GM18505 (cell line): ENCODE data around the gene FUT3.
"Not testable (repeated sequence)": the region's sequence is repeated elsewhere in the genome, so short reads cannot be mapped to it uniquely, and the experiment has no call there.

ENCODE experiments used
- ATAC-seq: cut with Tn5 transposase; IDR thresholded peaks from one replicate; pipeline ENCODE4 v1.9.1; 2021; ENCODE audit not compliant: unreplicated experiment
- POLR2A ChIP-seq: IDR thresholded peaks from 4 replicates; pipeline ENCODE4 v1.6.1; 2011; ENCODE audit warnings: borderline replicate concordance; ENCODE audit not compliant: insufficient read depth, insufficient read length; ENCODE audit errors: extremely low read depth

FUT3 gene

DNA sequence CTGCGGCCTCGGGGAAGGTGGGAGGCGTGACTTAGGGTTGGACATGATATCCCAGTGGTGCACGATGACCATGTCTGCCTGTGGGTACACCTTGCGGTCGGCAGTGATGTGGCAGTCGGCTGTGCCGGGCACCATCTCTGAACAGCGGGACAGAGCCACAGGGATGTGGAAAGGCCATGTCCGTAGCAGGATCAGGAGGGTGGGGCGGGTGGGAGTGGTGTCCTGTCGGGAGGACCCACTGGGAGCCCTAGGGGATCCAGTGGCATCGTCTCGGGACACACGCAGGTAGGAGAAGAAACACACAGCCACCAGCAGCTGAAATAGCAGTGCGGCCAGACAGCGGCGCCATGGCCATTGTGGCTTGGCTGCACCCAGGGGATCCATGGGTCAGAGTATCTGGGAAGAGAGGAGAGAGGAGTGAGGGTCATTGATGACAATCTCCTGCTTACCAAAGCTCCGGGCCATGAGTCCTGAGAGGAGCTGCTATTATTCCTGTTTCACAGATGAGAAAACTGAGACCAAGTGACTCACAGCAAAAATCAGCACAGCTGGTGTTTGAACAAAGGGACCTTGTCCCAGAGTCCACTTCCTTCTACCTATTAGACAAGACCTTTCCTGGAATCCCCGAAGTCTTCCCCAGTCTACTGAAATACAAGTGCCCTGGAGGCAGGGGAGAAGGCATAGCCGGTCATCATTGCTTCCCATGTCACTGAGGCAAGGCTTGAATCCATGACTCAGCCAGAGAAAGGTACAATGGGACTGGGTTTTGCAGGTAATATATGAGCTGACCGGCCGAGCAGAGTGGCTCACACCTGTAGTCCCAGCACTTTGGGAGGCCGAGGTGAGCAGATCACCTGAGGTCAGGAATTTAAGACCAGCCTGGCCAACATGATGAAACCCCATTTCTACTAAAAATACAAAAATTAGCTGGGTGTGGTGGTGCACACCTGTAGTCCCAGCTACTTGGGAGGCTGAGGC lies 6.5 kb downstream of the FUT3 start:
- ATAC-seq, result no peak
- no peak for TF ChIP-seq POLR2A

DNA sequence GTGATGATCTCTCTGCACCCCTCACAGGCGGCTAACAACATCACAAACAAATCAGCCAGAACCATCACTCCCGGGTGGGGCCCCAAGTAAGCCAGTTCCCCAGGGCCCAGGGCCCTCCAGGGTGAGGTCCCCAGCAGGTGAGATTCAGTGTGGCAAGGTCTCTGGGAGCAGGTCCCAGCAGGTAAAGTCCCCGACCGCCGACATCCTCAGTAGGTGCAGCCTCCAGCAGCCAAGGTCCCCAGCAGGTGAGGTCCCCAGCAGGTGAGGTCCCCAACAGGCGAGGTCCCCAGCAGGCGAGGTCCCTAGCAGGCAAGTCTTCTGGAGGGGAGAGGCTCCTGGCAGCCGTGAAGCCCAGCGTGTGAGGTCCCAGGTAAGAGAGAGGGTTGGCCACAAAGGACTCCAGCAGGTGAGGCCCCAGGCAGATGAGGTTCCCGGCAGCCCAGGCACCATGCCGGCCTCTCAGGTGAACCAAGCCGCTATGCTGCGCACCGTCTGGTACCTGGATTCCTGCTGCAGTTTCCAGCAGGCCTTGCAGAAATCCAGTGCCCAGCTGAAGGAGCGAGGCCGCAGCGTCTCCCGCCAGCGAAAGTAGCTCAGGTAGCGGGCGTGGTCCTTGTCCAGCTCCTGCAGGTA lies 7.8 kb downstream of the FUT3 start:
- TF ChIP-seq POLR2A, result no peak
- no peak for ATAC-seq

DNA sequence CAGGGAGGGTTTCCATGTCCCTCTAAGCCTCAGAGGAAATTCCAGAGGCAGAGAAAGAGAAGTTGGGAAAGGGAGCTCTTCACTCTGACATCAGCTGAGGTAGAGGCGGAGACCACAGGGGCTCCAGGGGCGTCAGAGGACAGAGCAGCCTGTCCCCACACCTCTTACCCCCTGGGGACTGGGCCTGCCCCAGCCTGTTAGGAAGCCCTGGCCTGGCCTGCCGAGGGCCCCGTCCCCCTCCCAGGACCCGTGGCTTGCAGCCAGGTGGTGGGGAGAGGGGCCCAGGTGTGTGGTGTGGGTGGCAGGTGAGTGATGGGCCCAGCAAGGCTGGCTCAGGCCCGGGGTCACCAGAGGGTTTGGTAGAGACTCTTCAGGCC lies 9.5 kb downstream of the FUT3 start:
- ATAC-seq, result not testable (repeated sequence)

DNA sequence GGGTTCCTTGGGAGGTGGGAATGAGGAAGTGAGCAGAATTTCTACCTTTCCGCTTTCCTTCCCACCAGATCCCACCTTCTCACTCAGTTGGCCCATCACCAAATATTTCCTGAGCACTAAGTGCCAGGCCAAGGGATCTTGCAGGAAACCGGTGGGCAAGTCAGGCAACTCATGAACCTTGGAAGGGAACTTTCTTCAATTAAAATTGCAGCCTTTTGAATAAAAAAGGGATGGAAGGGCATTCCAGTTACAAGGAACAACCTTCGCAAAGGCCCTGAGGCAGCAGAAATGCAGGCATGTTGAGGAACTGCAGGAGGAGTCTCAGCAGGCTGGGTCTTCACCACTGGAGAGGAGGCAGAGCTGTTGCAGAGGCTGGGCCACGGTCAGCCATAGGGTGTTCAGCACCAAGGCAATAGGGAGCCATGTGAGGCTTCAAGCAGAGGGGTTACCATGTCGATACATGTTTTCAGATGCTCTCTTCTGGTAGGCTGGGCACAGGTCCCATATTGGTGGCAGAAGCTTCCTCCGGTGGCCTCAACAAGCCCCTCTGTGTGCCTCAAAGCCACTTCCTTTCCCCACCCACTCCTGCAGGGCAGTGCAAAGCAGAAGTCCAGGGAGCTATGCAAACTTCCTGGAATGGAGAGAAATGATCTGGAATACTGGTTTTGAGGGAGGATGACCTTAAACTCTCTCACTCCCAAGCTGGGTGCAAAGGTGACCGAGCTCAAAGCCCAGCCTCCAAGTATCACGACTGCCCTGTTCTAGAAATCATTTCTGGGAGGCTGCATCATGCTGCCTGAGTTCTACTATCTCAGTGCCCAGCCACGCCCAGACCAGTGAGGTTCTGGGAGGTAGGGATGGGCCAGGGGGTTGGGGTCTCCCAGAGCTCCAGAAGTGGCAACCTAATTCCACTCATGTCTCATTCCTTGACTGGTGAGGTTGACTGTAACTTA lies 11.9 kb downstream of the FUT3 start, which contains the start of gene FUT6:
Gene FUT6, minus strand, starts transcription at position 638 of the 953 bp plus-strand sequence. CDS start 7,135 bp downstream, outside the sequence.
- no peak for TF ChIP-seq POLR2A
- no peak for ATAC-seq

DNA sequence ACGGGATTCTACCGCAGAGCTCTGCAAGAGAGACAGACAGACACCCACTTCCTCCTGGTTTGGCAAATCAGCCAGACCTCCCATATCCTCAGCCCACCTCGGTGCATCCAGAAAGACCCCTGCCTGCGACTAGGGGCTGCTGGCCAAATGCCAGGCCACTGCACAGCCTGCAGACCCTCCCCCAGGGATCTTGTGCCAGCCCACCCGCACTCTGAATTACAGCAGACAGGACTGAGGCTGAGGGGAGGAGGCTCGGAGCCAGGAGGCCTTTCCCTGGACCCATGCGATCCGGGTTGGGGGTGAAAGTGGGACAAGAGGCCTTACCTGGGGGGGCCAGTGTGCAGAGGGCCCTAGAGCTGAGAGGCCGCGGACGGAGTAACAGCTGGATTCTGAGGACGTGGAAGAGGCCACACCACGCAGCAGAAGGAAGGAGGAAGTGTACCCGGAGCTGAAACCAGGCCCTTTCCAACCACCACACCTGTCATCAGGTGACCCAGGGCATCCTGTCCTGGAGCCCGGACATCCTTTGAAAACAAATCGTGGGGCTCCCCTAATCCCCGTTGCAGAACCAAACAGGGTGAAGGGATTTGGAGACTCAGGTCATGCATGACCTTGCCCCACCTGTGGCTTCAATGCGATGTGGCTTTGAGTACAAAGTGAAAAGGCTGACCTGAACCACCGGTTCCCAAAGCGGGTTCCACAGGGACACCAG lies 12.7 kb downstream of the FUT3 start:
- no peak for TF ChIP-seq POLR2A
- no peak for ATAC-seq

DNA sequence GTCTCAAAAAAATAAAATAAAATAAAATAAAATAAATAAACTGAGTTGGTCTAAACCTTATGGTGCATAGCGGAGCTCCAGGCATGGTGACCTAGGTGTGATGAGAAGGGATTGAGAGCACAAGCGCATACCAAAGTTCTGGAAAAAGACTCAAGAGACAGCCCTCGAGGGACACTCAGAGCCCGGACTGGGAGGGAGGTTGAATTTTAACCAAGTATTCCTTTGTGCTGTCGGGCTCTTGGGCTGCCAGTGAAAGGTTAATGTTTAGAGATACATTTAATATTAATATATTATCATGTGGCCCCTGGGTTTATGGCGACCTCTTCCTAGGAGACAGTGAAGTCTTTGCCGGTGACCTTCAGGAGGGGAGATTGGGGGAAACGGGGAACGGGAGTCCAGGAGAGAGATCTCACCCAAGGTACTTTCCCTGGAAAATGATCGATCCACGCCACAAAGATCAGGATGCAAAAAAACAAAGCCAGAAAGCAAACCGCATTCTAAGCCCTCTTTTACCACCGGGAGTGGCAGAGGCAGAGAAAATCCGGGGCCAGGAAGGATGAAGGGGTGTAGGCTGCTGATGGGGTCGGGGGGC lies 13.4 kb downstream of the FUT3 start:
- no peak for TF ChIP-seq POLR2A
- no peak for ATAC-seq

DNA sequence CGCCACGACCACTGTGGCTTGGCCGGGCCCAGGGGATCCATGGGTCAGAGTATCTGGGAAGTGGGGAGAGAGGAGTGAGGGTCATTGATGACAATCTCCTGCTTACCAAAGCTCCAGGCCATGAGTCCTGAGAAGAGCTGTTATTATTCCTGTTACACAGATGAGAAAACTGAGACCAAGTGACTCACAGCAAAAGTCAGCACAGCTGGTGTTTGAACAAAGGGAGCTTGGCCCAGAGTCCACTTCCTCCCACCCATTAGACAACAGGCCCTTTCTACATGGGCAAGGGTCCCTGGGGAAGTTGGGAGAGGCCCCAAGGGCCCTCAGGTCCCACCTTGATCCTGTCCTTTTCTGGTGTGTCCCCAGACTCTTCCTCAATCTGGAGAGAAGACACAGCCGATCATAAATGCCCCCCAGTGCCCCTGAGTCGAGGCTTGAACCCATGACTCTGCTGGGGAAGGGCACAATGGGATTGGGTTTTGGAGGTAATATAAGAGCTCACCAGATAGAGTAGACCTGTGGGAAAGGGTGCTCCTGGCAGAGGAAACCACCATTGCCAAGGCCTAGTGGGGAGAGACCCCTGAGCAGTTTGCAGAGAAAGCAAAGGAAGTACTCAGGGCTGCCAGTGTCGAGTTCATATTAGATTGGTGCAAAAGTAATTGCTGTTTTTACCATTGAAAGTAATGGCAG lies 18.6 kb downstream of the FUT3 start:
- no peak for ATAC-seq
- no peak for TF ChIP-seq POLR2A

DNA sequence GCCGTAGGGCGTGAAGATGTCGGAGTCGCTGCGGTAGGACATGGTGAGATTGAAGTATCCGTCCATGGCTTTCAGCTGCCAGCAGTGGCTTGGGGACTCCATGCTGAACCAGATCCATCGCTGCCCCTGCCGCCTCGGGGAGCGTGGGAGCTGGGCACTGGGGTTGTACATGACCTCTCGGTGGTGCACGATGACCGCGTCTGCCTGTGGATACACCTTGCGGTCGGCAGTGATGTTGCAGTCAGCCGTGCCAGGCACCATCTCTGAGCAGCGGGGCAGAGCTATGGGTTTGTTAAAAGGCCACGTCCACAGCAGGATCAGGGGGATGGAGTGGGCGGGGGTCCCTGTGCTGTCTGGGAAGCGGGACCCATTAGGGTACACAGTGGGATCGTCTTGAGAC lies 19.2 kb downstream of the FUT3 start:
- no peak for TF ChIP-seq POLR2A
- no peak for ATAC-seq

DNA sequence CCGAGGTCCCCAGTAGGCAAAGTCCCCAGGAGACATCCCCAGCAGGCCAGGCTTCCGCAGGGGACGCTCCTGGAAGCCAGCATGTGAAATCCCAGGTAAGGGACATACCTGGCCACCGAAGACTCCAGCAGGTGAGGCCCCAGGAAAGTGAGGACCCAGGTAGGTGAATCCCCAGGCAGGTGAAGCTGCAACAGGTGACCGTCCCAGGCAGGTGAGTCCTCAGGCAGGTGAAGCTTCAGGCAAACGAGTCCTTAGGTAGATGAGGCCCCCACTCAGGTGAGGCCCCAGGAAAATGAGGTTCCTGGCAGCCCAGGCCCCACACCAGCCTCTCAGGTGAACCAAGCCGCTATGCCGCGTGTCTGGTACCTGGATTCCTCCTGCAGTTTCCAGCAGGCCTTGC lies 20.1 kb downstream of the FUT3 start:
- ATAC-seq, result no peak
- no peak for TF ChIP-seq POLR2A

DNA sequence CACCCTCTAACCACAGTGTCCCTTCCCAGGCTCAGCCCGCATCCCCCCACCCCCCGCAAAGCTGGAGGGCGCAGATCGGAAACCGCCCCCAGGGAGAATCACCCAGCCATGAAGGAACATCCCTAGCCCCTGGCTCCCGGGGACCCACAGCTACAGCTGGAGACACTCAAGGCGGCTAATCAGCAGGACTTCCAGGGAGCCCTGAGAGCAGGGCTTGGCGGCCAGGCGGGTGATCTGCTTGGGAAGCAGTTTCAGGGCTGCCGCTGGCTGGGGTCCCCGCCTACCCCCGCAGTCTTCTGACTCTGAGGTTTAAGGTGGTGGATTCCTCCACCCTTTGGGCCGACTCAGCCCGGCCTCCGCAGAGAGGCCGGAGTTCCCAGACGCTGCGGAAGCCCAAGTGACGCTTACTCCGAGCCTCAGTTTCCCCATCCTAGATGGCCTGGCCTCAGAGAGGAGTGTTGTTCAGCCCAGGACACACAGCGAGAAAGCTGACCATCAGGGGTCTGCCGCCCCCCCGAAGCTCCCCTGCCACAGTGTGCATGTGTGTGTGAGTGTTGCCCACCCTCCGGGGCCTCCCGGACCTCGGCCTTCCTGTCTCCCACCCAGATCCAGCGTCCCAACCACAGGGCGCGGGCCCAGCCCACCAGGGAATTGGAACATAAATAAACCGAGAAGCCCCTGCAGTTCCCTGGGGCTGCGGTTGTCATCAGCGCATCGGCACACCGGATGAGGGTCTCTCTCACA lies 21.5 kb downstream of the FUT3 start:
- no peak for TF ChIP-seq POLR2A
- no peak for ATAC-seq

DNA sequence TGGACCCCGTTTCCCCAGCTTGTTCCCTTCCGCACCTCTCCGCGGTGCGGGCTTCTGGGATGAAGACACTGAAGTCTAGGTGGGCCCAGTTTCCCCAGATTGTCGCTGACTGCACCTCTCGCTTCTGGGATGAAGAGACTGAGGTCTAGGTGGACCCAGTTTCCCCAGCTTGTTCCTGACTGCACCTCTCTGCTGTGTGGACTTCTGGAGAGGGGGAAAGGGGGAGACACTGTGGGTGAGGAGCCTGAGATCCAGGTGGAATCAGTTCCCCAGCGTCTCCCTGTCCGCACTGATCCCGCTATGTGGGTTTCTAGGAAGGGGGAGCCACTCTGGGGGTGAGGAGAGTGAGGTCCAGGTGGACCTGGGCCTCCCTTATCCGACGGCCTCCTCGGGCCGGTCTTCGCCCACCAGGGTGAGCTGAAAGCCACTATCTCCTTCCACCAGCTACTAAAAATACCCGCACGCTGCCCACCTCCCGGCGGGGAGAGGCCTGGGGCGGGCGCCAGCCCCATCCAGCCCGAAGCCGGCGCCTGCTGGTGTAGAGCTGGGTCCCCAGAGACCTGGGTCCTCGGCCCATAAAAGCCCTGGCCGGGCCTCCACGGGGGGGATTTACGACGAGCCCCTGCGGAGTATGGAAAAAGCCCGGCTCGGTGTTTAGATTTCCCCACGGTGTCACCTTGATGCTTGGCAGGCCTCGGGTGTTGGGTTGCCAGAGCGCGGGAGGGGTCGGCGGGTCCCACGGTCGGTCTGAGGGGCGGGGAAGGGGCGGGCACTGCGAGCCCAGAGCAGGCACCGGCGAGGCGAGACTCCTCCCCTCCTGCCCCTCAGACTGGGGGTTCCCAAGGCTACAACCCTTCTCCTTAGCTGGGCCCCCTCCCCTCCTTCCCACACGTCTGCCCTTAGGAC lies 22.3 kb downstream of the FUT3 start:
- no peak for TF ChIP-seq POLR2A
- ATAC-seq, result no peak
